HUDEP-2 (cell line): Measurements from ENCODE around the gene FAM13A.

Experiments used
- DNase-seq, 76 experiments: peaks; one replicate each; lab custom pipeline; 2025; ENCODE audit not compliant: unreplicated experiment in 76 of 76; lab: John Stamatoyannopoulos, UW

FAM13A gene

DNA sequence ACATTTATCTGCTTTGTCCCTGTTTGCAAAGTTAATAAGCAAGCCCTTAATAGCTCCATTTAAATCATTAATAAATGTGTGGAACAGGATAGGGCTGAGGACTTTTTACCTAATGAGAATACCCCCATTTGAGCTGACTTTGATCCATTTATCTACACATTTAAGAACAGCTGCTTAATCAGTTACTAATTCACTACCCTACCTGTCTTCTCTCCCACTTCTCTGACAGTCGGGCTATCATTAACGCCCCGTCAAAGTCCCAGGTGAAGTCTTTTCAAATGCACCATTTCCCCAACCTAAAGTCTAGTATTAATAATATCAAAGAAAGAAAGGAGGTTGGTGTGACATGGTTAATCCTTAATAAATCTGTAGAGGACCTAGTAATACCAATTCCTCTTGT lies 302.2 kb downstream of the FAM13A start:
- DNase-seq = no peak

DNA sequence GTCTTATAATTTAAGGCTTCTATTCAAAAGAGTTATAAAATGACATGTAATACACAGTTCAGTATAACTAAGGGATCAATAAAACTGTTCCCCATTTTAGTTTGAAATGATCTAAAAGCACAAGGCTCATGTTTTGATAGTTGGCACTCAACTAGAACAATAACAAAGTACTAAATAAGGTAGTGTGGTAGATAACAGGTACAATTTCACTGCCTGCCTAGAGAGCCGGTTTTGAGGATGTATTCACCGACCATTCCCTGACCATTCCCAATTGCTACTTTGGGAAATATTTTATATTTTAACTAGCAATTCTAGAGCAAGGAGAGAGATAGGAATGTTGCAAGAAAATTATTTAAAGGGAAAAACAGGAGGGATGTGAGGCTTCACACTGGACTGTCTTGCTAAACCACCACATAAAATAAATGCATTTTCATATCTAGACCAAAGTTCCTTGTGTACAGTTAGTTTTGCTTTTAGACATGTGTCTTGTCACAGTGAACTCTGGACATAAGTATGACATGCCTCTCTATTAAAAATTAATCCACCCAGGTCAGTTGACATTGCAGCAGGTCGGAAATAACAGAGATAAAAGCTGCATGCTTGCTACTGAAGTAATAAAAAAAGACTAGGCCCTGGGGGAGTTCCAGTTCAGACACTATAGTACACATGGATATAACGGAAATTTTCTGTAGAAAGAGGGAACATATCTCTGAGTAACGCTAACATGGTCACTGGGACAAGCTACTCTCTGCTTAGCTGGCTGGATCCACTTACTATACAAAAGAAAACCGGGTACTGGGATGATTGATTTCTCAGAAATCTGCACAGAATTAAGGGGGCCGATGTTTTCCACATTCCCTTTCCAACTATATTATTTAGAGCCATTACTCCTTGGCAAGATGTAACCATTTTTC lies 303.1 kb downstream of the FAM13A start:
- DNase-seq = no peak

DNA sequence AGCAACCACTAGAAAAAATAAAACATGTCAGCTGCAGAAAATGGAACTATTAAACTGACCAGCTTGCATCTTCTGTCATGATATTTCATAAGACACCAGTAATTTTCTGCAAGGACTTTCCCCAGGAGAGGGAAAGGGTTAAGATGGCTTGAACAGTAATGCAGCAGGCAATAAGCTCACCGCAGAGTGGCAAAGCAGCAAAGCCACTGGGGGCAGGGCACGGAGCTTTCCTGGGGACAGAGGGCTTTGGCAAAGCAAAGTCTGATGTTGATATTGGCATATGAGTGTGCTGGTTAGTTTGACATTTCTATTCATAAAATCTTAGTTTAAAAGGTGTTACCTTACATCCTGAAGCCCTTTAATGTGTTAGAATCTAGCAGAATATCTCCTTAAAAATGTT lies 304.2 kb downstream of the FAM13A start:
- no peak for DNase-seq

DNA sequence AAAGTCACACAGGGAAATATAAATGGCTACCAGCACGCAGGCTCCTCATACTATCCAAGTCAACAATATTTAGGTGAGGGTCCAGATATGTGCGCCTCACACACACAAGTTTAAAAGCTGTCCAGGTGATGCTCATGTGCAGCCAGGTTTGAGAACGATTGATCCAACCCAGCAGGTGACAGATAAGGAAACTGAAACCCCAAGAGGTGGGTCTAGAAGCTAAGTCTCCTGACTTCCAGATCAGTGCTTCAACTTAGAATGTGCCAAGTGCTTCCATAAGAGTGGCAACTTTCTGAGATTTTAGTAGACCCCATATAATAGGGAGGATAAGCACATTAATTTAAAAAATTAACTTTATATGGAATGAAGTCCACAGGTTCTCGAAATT lies 304.9 kb downstream of the FAM13A start:
- DNase-seq = no peak

DNA sequence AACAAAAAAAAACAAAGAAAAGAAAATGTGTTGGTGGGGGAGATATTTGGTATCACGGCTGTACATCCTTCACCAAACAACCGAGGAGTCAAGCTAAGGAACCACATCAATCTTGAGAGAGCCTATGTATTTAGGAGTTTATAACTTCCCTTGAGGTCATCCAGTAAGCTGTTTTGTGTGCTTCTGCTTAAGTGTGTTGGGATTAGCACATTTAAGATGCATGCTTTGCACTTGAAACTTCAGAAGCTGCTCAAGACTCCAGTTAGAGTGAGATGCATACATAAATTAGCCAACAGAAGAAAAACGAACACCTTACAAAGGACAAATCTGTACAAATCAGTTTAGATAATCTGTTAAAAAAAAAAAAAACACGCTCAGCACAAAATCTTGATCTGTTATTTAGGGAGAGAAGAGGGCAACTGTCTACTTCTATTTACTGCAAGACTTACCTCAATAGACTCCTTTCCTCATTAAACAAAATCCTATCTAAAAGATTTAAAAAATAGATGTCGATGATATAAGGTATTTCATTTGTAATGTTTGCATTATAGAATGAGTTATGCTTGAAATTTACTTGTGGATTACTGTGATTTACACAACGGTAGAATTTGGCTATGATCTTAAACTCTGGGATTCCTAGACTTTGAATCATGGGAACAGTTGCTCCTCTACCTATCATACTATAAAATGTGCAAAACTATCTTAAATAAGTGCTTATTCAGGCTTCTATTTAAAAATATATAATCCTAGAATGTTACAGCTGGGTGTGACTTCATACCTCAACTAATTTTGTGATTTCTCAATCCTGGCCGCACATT lies 305.5 kb downstream of the FAM13A start:
- DNase-seq = no peak

DNA sequence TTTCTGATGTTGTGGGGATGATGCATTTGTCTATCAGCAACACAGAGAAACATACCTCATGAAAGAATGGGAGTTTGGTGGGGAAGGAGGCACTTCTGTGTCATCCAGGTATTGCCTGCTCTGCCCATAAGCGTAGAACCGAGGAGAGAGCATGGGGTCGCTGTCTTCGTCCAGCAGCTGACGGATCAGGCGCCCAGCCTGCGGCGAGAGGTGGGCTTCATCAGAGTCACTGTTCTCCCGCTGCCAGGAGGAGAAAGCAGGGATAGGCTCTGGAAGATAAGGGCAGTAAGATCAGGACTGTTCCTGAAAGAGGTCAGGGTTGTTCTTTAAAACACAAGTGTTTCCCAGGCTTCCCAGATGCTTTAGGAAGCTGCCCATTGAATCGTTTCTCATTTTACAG lies 306.6 kb downstream of the FAM13A start:
- DNase-seq = no peak

DNA sequence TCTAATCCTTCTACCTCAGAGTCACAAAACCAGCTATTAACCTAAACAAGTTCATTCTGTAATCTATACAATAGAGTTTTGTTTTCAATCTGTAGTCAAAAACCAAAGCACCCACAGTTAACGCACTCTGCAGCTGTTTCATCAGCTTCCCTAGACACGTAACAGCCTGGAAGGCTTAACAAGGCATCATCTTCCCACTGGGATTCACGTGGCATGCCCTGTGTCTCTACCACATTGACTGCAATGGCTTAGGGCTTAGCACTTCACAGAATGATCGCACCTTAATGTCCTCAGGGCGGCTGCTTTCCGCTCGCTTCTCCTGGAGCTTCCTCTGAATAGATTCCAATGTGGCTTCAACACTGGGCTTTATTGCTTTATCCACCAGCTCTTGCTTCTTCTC lies 309.6 kb downstream of the FAM13A start:
- no peak for DNase-seq

DNA sequence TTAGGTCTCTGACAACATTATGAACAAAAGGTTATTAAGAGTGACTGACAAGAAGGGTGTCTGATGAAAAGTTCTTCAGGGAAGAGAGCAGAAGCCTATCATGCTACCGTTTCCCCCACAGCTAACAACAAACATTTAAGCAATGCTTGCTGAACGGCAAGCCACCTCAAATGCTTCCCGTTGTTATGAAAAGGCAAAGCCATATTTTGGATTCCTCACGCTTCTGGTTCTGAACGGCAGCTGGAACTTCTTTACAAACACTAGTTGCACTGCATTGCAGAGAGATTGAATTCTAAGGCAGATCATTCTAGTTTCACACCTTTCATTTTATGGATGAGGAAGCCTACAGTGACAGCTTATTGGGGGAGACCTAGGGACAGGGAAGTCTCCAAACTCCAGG lies 310.8 kb downstream of the FAM13A start:
- no peak for DNase-seq

DNA sequence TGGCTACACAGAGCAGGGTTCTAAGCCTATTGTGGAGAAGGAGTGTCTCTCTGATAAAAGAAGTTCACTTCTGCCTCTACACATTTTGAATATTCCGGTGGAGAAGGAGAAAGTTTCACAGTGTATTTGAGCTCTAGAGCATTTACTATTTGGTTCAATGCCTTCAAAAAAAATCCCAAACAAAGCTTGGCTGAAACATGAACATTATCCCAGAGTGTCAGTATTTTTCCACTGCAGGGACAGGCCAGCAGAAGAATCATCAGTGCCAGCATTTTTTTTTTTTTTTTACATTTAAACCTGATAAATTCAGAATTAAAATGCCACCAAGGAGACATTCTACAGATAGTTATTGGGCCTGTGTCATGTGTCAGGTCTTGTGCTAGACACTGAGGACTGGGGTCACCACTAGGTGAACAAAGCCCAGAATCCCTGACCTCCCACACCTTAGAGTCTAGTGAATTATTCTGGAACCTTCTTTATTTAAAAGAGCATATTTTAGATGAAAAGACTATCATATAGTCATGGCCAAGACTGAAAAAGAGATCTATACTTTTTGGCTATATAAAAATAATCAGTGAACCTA lies 311.3 kb downstream of the FAM13A start:
- no peak for DNase-seq

DNA sequence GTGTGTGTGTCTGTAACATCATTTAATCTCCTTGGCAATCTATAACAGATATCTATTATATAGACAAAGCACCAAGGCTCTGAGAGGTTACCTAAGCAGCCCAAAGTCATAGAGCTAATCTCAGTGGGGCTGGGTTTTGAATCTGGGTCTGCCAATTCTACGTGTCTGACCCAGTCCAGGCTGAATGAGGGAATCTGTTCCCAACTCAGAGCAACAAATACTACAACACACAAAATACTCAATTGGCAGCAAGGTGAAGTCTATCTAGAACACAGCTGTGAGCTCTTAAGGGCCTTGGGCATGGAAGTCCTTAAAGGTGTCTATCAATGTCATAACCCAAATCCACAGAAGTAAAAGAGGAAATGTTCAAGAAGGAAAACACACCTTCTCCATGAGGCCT lies 311.8 kb downstream of the FAM13A start:
- no peak for DNase-seq

DNA sequence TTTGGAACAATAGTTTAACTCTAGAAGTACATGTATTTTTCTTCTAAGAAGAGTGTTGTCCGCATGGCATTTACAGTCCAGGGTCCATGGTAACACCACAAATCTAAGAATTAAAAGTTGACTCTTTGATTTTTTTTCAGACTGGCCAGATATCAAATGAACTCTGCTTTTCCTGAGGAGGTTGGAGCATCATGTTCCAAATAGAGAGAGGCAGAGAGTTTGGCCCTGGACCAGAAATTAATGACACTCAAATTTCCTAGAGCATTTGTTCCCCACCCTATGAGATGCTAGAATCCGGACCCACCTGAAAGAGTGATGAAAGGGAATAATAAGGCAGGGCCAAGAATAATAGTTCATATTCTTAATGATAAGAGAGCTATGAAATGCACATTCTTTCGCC lies 312.4 kb downstream of the FAM13A start:
- no peak for DNase-seq

DNA sequence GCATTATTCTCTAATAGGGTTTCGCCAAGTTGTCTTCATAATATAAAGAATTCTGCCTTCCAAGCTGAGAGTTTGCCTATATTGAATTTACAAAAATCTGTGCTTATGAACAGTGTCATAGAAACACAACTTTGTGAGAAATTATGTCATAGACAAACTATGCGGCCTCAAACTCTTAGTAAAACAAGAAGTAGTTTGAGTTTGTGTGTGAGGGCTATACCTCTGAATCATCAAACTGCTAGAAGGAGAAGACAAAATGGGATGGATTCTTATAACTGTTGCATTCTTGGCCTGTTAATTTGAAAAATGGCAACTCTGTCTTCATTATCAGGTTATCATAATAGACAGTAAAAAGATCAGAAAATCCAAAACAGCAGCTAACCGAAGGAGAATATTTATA lies 313.3 kb downstream of the FAM13A start:
- DNase-seq = no peak

DNA sequence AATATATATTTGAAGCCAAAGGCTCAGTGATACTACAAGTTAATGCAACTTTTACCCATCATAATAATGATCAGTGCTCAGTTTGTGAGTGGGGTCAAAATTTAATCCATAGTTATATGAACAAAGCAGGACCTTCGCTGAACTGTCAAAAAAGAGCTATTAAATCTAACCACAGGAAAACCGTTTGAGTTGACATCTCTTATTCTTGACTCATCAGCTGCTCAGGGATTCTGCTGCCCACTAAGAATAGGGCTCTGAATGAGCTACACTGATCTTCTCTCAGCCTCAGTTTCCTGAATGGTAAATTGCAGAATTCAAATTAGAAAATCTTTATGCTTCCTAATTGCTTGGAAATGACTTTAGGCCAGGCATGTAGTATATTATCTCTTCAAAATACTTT lies 314.4 kb downstream of the FAM13A start:
- DNase-seq = no peak

DNA sequence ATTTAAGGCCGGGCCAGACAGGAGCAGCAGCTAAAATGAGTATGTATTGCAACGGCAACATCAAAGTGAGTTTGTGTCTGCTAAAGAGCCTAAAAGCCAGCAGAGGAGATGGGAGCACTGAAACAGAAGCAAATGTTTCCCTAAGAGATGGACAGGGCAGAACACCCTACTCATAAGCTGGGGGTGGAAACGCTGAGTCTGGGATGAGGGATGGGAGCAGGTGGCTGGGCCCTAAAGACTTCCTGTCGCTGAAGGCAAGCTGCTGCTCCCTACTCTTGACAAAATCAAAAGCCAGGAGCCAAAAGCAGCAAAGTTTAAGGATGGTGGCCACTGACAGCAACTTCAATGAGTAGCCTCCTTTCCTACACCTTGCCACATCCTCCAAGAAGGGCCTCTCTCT lies 318.8 kb downstream of the FAM13A start:
- no peak for DNase-seq

DNA sequence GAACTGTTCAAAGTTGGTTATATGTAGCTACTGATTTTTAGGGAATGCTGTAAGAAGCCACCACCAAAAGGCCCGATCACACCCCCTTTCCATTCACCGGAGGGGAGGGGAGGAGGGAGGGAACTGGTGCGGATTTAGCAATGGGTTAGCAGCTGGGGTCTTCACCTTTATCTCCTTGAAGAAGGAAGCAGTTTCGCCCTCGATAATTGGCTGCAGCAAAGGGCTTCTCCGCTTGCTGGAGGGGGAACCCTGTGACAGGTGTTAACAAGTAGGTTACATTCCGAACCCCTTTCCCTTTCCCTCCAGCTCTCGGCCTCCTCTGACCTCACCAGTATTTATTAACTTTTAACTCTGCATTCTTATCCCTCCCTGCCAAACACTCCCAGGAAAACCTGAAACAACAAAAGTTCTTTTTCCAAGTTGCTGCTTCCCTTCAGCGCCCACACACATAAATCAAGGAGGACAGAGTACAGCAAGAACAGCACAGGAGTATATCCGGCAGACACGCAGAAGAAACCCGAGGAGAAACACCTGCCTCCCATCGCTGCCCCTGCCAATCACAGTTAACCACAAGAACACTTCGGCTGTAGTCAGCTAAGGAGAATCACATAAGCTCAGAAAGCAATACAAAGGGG lies 319.6 kb downstream of the FAM13A start:
- DNase-seq = no peak

DNA sequence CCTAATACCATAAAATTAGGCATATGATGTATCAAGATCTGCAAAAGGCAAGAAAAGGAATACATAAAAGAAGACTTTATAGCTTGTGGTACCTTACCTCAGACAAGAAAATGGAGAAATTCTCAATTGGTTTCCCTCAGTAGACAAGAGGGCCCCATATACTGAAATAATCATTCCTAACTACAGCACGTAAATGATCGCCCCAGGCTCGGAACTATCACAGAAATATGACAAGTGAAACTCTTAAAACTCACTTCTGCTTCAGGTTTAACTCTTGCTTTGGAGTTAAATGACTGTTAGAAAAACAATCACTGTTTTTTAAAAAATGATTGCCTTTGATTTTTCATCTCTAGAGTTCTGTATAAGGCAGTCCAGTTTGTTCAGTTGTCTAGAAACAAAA lies 320.7 kb downstream of the FAM13A start:
- no peak for DNase-seq

DNA sequence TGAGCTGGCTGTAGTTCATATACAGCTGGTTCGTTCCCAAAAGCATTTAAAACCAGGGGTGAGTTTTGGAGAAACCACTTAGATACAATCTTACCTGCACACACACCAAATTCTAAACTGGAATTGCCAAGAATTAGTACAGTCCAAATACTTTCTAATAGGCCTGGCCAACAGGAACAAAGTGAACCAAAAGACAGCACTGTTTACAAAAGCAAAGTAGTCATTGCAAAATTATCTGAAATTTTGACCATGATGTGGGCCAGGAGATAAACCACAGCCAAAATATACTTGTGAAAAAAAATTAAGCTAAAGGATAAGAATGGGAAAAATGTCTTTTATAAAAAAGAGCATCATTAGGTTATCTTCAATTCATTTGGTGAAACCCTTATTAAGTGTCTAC lies 321.4 kb downstream of the FAM13A start:
- DNase-seq = no peak

DNA sequence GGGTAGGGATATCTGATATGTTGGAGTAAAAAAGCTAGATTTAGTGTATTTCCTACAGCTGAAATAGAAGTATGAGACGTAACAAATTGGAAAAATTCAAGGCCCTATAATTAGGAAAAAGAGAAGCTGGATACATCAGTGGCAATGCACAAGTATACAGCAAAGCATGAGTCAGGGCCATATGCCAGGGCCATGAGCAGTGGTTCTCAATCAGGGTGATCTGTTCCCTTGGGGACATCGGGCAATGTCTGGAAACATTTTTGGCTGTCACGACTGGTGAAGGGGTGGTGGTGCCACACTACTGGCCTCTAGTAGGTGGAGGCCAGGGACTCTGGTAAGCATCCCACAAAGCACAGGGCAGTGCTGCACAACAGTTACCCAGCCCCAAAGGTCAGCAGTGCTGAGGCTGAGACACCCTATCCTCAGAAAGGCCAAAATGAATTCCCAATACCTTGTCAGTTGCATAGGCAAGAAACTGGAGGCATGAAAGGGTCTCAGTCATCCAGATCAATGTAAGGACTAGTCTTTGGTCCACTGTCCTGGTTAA lies 322.5 kb downstream of the FAM13A start:
- no peak for DNase-seq

DNA sequence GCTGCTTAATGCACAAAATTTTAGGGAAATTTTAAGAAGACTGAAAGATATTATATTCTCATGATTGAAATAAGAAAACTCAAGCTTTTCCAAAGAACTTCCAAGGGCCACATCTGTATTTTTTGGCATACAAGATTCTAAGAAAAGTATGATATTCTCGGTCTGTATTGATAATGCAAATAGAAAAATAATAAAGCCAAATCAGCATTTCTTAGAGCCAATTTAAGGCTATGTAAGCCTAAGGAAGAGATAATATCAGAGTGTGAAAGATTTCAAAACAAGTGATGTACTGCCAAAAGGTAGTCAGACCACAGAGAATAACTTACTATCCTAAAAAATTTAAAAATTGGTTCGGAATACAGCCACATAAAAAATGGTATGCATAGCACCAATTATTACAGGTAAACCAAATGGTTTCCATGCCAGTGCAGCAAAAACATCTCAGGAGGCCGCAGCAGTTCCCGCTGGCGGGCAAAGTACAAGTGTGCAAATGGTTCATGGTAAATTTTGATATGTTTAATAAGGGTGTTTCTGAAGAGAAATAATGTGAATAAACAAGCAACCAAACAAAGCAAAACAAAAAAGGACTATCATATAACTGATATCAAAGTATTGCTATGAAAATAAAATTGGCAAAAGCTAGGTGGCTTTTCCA lies 324.1 kb downstream of the FAM13A start:
- DNase-seq = no peak

DNA sequence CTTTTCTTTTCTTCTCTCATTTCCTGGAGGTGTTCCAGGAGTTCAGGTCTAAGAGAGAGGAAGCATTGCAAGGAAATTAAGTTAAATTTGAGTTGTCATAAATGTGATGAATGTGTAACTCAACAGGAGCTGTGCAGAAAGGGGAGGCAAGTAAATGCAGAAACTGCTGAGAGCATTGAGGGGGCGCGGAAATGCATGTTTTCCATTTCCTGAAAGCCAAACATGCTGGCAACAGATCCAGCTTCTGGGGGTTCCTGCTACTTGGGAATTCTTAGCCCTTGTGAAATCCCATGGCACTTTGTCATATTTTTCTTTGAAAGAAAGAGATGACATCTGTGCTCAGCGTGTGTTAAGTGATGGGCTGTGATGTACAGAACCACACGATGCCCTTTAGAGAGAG lies 325.6 kb downstream of the FAM13A start:
- DNase-seq = no peak
